Stimulated activated CD8-positive, alpha-beta memory T cell treated with anti-CD3 and anti-CD28 coated beads, Interleukin-4, amount 100 ng/mL, for 4 hours (primary cell): ENCODE data around the gene RAPGEF4.
"Not testable (repeated sequence)": the region's sequence is repeated elsewhere in the genome, so short reads cannot be mapped to it uniquely, and the experiment has no call there.

Experiments
- DNase-seq, 2 donors: peaks; one replicate each; pipeline ENCODE4 v3.0.0-alpha.2; 2020; ENCODE audit warnings: low read depth in 2 of 2, low spot score in 1 of 2

RAPGEF4 gene

GRCh38 chr2:173090276-173090877, 354.7 kb downstream of the RAPGEF4 start:
- no peak for DNase-seq

- DNase-seq, result no peak
Measured at GRCh38 chr2:173090973-173091660, 355.5 kb downstream of the RAPGEF4 start.

GRCh38 chr2:173091910-173092309, 356.3 kb downstream of the RAPGEF4 start:
- no peak for DNase-seq

- no peak for DNase-seq
Measured at GRCh38 chr2:173092844-173093402, 357.3 kb downstream of the RAPGEF4 start.

GRCh38 chr2:173093617-173094016, 358.0 kb downstream of the RAPGEF4 start:
- DNase-seq, result not testable (repeated sequence)

GRCh38 chr2:173094731-173095130, 359.1 kb downstream of the RAPGEF4 start:
- no peak for DNase-seq

GRCh38 chr2:173095356-173095755, 359.7 kb downstream of the RAPGEF4 start:
- DNase-seq, result no peak

GRCh38 chr2:173099271-173099670, 363.6 kb downstream of the RAPGEF4 start:
- DNase-seq, result no peak

- no peak for DNase-seq
Measured at GRCh38 chr2:173099804-173100203, 364.2 kb downstream of the RAPGEF4 start.

GRCh38 chr2:173101687-173102086, 366.0 kb downstream of the RAPGEF4 start:
- no peak for DNase-seq
